NCI-H2196 (cell line): ENCODE measurements around the gene PTCD1.

Experiments
- DNase-seq: peaks from one replicate; lab custom pipeline; 2025; ENCODE audit not compliant: unreplicated experiment; lab: John Stamatoyannopoulos, UW

Gene PTCD1

GRCh38 chr7:99410635-99411034 is 28.0 kb downstream of the PTCD1 start:
- DNase-seq, result no peak

GRCh38 chr7:99409806-99410205 is 28.8 kb downstream of the PTCD1 start:
- no peak for DNase-seq

- DNase-seq, result no peak
These were observed 29.4 kb downstream of the PTCD1 start for GRCh38 chr7:99409192-99409572.

- DNase-seq, result peak; percentile 95
These were observed 30.0 kb downstream of the PTCD1 start, which contains the start of the genes BUD31 and PDAP1 for GRCh38 chr7:99408379-99409191. Gene BUD31, plus strand, starts transcription at chr7:99408969. Its CDS starts 2,124 bp downstream, at chr7:99411093. Gene PDAP1, minus strand, starts transcription at chr7:99408597. Its CDS starts 49 bp downstream, at chr7:99408548.

- DNase-seq, result peak; percentile 39
These were observed 30.7 kb downstream of the PTCD1 start for GRCh38 chr7:99407872-99408378.

GRCh38 chr7:99406557-99406956 is 32.0 kb downstream of the PTCD1 start:
- no peak for DNase-seq

- no peak for DNase-seq
These were observed 33.6 kb downstream of the PTCD1 start for GRCh38 chr7:99404977-99405320.

- DNase-seq, result no peak
These were observed 34.2 kb downstream of the PTCD1 start for GRCh38 chr7:99404235-99404976.

- DNase-seq, result no peak
These were observed 34.8 kb downstream of the PTCD1 start for GRCh38 chr7:99403764-99404163.

GRCh38 chr7:99402854-99403253 is 35.7 kb downstream of the PTCD1 start:
- no peak for DNase-seq

- peak; percentile 15 for DNase-seq
These were observed 39.0 kb downstream of the PTCD1 start for GRCh38 chr7:99399597-99399996.

GRCh38 chr7:99398891-99399445 is 39.6 kb downstream of the PTCD1 start:
- DNase-seq, result no peak

GRCh38 chr7:99397297-99397983 is 41.2 kb downstream of the PTCD1 start:
- DNase-seq, result no peak

- no peak for DNase-seq
These were observed 41.9 kb downstream of the PTCD1 start for GRCh38 chr7:99396418-99397296.

GRCh38 chr7:99395616-99396327 is 42.8 kb downstream of the PTCD1 start:
- DNase-seq, result no peak

GRCh38 chr7:99394188-99394502 is 44.5 kb downstream of the PTCD1 start:
- DNase-seq, result no peak

- peak; percentile 88 for DNase-seq
These were observed 45.0 kb downstream of the PTCD1 start for GRCh38 chr7:99393355-99394187.

GRCh38 chr7:99392659-99393354 is 45.8 kb downstream of the PTCD1 start:
- DNase-seq, result peak; percentile 90
